Natural killer cell treated with Interleukin-12 subunit alpha and Interleukin-12 subunit beta and Interleukin-15 and Interleukin-18, amount 100 ng/mL, for 72 hours (primary cell): ENCODE results near the gene AGXT. TPM values are rescaled to one million over a fixed set of nuclear protein-coding genes. Genes with fewer than 3 reads are reported as not detected.

ENCODE experiments used
- ATAC-seq, 2 donors: fragments of 150-1000 bp; cut with Tn5 transposase in 1 of 2; sonication (Bioruptor Pico), chemical (Tn5 transposase) in 1 of 2; 2 replicates each; pipeline ENCODE4 v1.10.0; 2021
- DNase-seq: peaks from one replicate; pipeline ENCODE4 v3.0.0; 2022; ENCODE audit warnings: low spot score
- H3K27ac Mint-ChIP-seq, 2 donors: 1 replicate in 1 of 2; 2 replicates in 1 of 2; pipeline ENCODE4 v1.8.0; 2022; ENCODE audit warnings: mixed read lengths in 2 of 2, mild to moderate bottlenecking in 1 of 2, moderate library complexity in 1 of 2
- H3K27me3 Mint-ChIP-seq, 2 donors: 1 replicate in 1 of 2; 2 replicates in 1 of 2; pipeline ENCODE4 v1.8.0; 2022; ENCODE audit warnings: mixed read lengths in 2 of 2
- H3K36me3 Mint-ChIP-seq: one replicate; pipeline ENCODE4 v1.8.0; 2022; ENCODE audit warnings: mixed read lengths
- H3K4me1 Mint-ChIP-seq, 2 donors: 1 replicate in 1 of 2; 2 replicates in 1 of 2; pipeline ENCODE4 v1.8.0; 2022; ENCODE audit warnings: low read depth in 2 of 2, mixed read lengths in 2 of 2, mild to moderate bottlenecking in 1 of 2
- H3K4me3 Mint-ChIP-seq: one replicate; pipeline ENCODE4 v1.8.0; 2022; ENCODE audit warnings: mixed read lengths
- H3K9me3 Mint-ChIP-seq: 2 replicates; pipeline ENCODE4 v1.8.0; 2022; ENCODE audit warnings: mixed read lengths
- total RNA-seq, 2 donors: library from RNA; stranded (reverse); gene quantifications; one replicate each; pipeline ENCODE4 v1.2.3, GENCODE V29; 2022

The AGXT gene
- total RNA-seq, result not detected

DNA sequence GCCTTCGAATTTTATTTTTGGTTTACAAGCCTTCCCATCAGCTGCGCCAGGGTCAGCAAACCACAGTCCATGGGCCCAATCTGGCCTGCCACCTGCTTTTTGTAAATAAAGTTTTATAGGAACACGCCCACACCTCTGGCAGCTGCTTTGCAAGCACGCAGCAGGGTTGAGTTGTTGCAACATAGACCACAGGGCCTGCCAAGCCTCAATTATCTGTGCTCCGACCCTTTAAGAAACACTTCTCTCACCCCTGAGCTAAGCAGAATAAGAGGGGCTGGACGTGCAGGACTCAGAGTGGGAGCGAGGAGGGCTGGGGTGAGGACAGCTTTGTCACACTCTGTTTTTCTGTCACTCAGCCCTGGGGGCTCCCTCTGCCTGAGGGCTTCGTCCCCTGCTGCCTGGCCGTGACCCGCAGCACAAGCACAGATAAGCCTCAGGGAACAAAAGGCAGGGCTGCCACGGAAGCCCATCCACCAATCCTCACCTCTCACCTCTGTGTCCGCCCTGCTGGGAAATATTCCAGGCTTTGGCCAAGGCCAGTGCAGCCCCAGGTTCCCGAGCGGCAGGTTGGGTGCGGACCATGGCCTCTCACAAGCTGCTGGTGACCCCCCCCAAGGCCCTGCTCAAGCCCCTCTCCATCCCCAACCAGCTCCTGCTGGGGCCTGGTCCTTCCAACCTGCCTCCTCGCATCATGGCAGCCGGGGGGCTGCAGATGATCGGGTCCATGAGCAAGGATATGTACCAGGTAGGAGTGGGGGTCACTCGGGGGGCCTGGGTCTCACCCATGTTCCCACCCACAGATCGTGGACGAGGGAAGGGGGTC is at the start of gene AGXT:
TSS of gene AGXT (plus strand) at position 539 of the 823 bp plus-strand sequence. CDS start at position 581, 42 bp downstream.
- Mint-ChIP-seq H3K36me3 (no peaks in the 10 kb centered on the region), H3K4me1 (peaks cover 0 to 8% of the 10 kb centered on the region in 2 donors), H3K27me3 (peaks cover 10 to 20% of the 10 kb centered on the region in 2 donors), H3K9me3 (no peaks in the 10 kb centered on the region), H3K27ac (no peak within 1 kb of the TSS), H3K4me3 (no peak within 1 kb of the TSS)
- ATAC-seq, result no peak
- no peak for DNase-seq

DNA sequence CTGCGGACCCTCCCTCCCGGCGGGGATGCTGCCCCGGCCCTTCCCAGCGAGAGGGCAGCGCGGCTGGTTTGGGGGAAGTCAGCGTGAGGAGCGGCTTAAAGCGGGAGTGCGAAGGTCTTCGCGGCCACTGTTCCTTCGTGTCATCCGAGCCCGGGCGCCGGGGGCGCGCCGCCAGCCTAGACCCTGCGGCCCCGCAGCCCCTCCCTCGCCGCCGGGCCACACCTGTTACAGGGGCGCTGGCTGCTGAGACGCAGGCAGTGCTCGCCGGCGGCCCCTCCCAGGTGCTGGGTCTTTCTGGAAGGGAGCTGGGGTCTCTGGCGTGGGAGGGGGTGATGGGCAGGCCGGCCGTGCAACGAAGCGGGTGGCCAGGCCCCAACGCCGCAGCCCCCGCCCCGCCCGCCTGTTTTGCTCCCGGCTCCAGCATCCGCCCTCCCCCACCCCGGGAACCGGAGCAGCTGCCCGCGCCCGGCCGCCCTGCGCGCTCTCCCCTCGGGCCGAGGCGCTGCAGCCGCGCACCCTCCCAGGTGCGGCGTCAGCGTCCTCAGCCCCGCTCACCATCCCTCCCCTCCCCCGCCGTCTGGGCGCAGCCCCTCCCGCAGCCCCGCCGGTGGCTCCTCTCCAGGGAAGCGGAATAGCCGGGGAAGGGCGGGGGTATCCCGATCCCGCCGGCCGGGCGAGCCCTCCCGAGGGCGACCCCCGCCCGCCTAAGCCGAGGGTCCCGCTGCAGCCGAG is 49.3 kb upstream of the AGXT start:
- peaks cover 0 to 3% of the 10 kb centered on the region in 2 donors for H3K4me1 Mint-ChIP-seq
- H3K27ac Mint-ChIP-seq, result no peak overlapping the region
- H3K36me3 Mint-ChIP-seq, result no peaks in the 10 kb centered on the region
- ATAC-seq, result no peak
- no peak overlapping the region for H3K4me3 Mint-ChIP-seq
- no peaks in the 10 kb centered on the region for H3K9me3 Mint-ChIP-seq
- no peak for DNase-seq
- peaks cover 33 to 38% of the 10 kb centered on the region in 2 donors for H3K27me3 Mint-ChIP-seq

DNA sequence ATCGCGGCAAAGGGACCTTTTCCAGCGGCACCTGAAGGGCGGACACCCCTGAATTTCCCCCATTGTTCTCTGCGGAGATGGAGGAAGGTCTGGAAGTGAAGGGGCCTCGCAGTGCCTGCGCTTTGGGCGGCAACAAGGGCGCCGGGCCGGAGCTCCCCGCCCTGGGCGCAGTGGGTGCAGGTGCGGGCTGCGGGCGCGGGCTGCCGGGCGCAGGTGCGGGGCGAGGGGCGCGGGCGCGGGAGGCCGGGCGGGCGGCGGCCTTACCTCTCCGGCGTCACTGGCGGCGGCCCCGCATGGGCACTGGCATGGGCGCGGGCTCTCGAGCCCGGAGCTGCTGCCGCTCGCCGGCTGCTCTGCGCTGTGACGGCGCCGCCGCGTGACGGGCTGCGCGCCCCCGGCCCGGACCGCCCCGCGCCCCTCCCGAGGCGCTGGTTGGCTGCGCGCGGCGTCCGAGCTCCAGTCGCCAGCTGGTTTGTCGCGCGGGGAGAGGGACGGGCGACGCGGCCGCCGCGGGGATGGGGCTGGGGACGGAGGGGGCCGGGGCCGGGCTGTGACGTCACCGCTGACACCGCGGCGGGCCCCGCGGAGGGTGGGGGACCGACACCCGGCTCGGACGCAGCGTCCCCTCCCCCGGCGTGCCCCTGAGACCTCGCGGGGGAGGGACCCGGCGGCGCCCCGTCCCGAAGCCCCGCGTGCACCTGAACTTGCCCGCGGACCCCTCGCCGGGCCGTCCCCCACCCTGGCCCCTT is 48.6 kb upstream of the AGXT start, which contains the start of gene KIF1A:
TSS of gene KIF1A (minus strand) at position 362 of the 749 bp plus-strand sequence. CDS start 22,467 bp downstream, outside the sequence.
- no peak for DNase-seq
- Mint-ChIP-seq H3K9me3 (no peaks in the 10 kb centered on the region), H3K4me1 (peaks cover 0 to 3% of the 10 kb centered on the region in 2 donors), H3K27me3 (peaks cover 38 to 45% of the 10 kb centered on the region in 2 donors), H3K4me3 (no peak within 1 kb of the TSS), H3K36me3 (no peaks in the 10 kb centered on the region), H3K27ac (no peak within 1 kb of the TSS)
- no peak for ATAC-seq

DNA sequence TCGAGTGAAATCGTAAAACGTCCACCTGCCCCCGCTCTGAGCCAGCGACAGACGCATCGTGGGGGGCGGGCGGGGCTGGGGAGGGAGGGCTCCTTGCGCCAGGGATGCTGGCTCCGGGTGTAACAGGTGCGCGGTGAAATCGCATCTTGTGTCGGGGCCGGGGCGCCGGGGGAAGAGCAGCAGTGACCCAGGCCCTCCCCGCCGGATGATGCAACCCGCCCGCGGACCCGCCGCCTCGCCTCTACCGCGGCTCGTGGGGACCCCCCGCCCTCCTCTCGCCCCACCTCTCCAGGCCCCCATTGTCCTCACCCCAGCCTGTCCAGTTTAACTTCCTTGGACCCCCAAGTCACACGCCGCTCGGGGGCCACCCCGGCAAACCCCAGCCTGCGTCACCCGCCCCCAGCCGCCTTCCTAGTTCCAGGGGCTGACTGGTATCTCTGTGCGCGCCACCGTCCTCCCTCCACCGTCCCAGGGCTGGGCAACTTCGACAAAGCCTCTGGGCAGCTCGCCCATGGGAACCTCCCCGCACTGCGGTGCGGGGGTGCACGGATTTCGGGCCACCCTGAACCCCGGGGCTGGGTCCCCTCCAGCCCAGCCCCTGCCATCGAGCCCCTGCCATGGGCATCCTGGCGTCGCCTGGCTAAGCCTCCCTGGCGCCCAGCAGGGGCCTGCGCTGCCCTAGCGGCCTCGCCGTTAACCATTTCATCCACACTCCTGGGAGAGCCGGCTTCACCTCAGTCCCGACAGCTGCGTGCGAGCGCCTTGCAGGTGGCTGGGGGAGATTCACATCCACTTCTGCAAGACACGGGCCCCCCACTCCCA is 47.8 kb upstream of the AGXT start:
- H3K4me3 Mint-ChIP-seq, result no peak overlapping the region
- no peak for DNase-seq
- no peaks in the 10 kb centered on the region for H3K36me3 Mint-ChIP-seq
- peaks cover 44 to 50% of the 10 kb centered on the region in 2 donors for H3K27me3 Mint-ChIP-seq
- peaks cover 0 to 3% of the 10 kb centered on the region in 2 donors for H3K4me1 Mint-ChIP-seq
- no peak overlapping the region for H3K27ac Mint-ChIP-seq
- ATAC-seq, result no peak
- no peaks in the 10 kb centered on the region for H3K9me3 Mint-ChIP-seq

DNA sequence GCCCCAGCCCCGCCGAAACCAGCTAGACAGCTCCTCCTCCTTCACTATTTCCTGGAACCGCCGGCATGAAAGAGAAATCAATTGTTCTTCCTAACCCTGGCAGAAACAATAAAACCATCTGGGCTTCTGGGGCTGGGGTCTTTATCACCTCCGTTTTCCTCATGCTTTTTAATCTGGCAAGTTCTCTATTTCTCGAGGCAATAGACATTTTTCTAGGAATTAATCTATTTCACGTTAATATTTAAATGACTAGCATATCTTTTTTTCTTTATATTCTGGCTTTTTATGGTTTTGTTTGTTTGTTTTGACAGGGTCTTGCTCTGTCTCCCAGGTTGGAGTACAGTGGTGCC is 47.2 kb upstream of the AGXT start:
- H3K4me3 Mint-ChIP-seq, result no peak overlapping the region
- H3K27ac Mint-ChIP-seq, result no peak overlapping the region
- H3K4me1 Mint-ChIP-seq, result peaks cover 0 to 3% of the 10 kb centered on the region in 2 donors
- ATAC-seq, result no peak
- H3K9me3 Mint-ChIP-seq, result no peaks in the 10 kb centered on the region
- DNase-seq, result no peak
- H3K27me3 Mint-ChIP-seq, result peaks cover 43 to 48% of the 10 kb centered on the region in 2 donors
- no peaks in the 10 kb centered on the region for H3K36me3 Mint-ChIP-seq

DNA sequence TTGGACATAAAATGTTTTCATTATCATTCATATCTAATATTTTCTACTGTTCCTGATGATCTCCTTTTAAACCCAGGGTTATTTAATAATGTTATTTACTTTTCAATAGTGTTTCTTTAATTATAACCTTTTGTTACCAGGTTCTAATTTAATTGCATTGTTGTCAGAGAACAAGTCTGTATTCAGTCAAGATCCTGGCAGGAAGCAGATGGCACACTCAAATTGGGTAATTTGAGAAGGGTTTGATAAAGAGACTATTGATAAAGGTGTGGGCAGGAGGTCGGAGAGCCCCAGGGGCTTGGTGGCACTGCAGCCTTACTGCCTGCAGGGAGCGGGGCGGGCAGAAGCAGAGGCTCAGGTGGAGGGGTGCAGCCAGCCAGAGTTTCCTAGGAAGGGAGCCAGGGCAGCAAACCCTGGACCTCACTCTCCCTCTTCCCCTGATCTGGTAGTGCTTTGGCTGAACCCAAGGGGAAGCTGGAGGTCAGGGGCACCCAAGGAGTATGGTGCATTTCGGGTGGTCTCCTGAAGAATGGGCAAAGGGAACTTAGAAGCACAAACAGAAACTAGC is 46.3 kb upstream of the AGXT start:
- no peaks in the 10 kb centered on the region for H3K36me3 Mint-ChIP-seq

DNA sequence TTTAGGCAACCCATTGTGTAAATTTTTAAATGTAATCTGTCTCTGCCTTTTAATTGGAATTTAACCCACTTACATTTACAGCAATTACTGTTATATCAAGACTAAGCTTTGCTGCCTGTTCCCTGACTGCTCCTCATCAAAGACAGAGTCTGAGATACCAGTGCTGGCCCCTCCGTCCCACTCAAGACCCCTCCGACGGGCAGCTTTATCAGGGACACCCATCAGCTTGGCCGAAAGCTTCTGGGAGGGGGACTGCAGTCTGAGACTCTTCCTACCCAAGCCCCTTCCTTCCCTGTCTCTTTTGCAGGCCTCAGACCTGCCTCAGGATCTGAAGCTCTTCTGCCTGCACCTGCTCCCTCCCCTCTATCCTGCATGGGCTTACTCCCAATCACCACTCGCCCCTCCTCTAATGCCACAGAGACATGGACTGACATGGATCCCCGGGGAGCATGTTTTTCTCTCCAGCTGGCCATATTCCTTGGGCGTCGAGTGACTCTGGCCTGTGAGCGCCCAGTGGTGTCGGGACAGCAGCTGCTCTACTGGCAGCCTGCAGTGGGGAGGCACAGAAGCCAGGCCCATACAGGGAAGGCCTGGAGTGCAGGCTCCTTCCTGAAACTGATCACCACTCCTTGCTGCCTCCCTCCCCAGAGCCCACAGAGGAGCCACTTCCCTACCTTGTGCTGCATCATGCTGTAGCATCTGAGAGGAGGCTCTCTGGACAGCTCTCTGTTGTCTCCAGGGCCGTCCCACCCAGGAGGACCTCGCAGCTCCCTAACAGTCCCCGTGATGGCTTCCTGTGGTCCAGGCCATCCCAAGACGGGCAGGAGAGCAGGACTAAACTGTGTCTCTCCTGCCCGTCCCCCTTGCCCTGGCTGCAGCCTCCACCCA is 44.9 kb upstream of the AGXT start:
- no peak overlapping the region for H3K4me3 Mint-ChIP-seq
- H3K9me3 Mint-ChIP-seq, result no peaks in the 10 kb centered on the region
- peaks cover 41 to 66% of the 10 kb centered on the region in 2 donors for H3K27me3 Mint-ChIP-seq
- DNase-seq (no peak), ATAC-seq (no peak)
- peaks cover 0 to 3% of the 10 kb centered on the region in 2 donors for H3K4me1 Mint-ChIP-seq
- no peaks in the 10 kb centered on the region for H3K36me3 Mint-ChIP-seq
- no peak overlapping the region for H3K27ac Mint-ChIP-seq

More for the DNA sequence above, 46.3 kb upstream of the AGXT start:
- no peak overlapping the region for H3K27ac Mint-ChIP-seq
- peaks cover 0 to 3% of the 10 kb centered on the region in 2 donors for H3K4me1 Mint-ChIP-seq
- DNase-seq (no peak), ATAC-seq (no peak)
- no peak overlapping the region for H3K4me3 Mint-ChIP-seq
- peaks cover 44 to 54% of the 10 kb centered on the region in 2 donors for H3K27me3 Mint-ChIP-seq
- H3K9me3 Mint-ChIP-seq, result no peaks in the 10 kb centered on the region

DNA sequence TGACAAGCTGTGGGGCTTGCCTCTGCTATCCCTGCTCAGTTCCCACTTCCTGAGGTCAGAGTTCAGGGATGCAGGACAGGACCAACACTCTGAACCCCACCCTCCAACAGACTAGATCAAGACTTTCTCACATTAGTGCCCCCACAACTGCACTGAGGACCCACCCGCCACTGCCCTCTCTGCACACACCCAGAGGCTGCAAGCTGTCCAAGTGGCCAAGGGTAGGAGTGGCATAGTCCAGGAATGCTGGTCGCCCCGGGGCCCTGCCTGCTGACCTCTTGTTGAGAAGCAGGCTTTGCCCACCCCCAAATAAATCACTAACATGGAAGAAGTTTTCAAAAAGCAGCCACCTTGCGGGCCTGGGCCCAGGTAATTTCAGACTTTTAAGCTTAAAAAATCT is 43.1 kb upstream of the AGXT start:
- Mint-ChIP-seq H3K4me3 (no peak overlapping the region), H3K27ac (no peak overlapping the region), H3K27me3 (peaks cover 44 to 77% of the 10 kb centered on the region in 2 donors), H3K9me3 (no peaks in the 10 kb centered on the region), H3K36me3 (no peaks in the 10 kb centered on the region), H3K4me1 (peaks cover 0 to 3% of the 10 kb centered on the region in 2 donors)
- ATAC-seq (no peak), DNase-seq (no peak)

DNA sequence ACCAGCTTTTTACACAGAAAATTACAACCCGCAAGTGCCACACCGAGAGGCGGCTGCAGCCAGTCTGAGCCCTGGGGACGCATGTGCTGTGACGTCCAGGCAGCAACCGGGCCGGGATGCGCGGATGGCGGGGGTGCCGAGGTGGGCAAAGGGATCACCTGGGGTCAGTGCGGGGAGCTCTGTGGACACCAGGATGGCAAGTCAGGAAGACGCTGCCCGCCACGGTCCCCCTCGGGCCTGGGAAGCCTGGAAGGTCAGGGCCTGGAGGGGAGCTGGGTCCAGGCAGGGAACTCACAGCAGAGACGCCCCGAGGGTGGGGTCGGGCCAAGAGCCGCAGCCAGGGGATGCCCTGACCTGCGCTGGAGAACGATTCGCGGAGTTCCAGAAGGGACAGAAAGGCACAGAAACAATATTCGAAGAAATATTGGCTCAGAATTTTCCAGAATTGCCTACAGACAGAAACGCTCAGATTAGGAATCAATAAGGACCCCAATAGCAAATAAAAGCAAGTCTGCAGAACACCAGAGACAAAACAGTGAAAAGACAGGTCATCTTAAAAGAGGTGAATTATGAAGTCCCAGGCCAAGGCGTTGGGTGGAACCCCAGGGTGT is 36.9 kb upstream of the AGXT start:
- Mint-ChIP-seq H3K27me3 (peaks cover 5 to 26% of the 10 kb centered on the region in 2 donors), H3K36me3 (no peaks in the 10 kb centered on the region), H3K9me3 (no peaks in the 10 kb centered on the region), H3K27ac (no peak overlapping the region), H3K4me3 (peak overlapping the region; percentile 72), H3K4me1 (peaks cover 0 to 5% of the 10 kb centered on the region in 2 donors)
- no peak for DNase-seq
- ATAC-seq, result no peak

DNA sequence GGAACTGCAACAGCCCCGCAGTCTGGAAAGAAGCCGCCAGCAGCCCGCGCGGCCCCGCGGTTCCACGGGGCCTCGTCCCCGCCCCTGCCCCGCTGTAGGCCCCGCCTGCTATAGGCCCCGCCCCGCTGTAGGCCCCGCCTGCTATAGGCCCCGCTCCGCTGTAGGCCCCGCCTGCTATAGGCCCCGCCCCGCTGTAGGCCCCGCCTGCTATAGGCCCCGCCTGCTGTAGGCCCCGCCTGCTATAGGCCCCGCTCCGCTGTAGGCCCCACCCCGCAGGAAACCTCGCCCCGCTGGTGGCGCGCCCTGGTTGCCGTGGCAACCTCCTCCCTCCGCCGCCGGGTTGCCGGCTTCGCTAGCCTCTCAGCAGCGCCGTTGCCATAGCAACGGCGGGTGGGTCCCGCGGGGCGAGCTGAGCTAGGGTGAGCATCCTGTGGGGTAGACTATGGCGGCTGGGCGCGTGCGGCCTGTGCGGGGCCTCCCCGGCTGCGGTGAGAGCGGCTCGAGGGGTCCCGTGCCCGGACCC is 36.4 kb upstream of the AGXT start:
- H3K9me3 Mint-ChIP-seq, result no peaks in the 10 kb centered on the region
- ATAC-seq (peak; percentile 96 to 97), DNase-seq (peak; percentile 98)
- peak overlapping the region; percentile 72 for H3K4me3 Mint-ChIP-seq
- H3K27me3 Mint-ChIP-seq, result peaks cover 5 to 24% of the 10 kb centered on the region in 2 donors
- no peak overlapping the region for H3K27ac Mint-ChIP-seq
- peaks cover 0 to 5% of the 10 kb centered on the region in 2 donors for H3K4me1 Mint-ChIP-seq
- H3K36me3 Mint-ChIP-seq, result no peaks in the 10 kb centered on the region

DNA sequence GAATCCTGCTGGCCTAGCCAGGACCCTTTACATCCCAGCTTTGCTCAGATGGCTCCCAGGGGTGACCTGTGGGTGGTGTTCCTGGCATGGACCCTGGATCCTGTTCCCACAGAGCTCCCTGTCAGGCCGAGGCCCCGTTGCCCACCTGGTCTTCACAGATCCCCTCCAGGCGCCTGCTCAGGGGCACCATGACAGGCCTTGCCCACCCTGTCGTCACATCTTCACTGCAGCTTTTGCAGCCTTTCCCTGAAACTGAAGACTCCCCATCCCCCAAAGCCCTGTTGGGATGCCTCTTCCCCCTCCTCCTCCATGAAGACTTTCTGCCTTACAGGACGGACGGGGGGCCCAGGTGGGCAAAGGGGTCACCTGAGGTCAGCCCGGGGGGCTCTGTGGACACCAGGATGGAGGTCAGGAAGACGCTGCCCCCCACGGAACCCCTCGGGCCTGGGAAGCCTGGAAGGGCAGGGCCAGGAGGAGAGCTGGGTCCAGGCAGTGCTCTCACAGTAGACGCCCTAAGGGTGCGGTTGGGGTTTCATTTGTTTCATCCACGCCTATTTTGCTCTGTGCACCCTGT is 35.6 kb upstream of the AGXT start:
- no peak for DNase-seq
- Mint-ChIP-seq H3K4me3 (no peak overlapping the region), H3K36me3 (no peaks in the 10 kb centered on the region), H3K9me3 (no peaks in the 10 kb centered on the region), H3K27ac (no peak overlapping the region), H3K4me1 (peaks cover 0 to 5% of the 10 kb centered on the region in 2 donors), H3K27me3 (peaks cover 5 to 16% of the 10 kb centered on the region in 2 donors)
- no peak for ATAC-seq
